Gastroesophageal sphincter (tissue), 3 donors: ENCODE measurements around the gene RSRC1.

Experiments used
- CTCF ChIP-seq, 4 experiments: fragments of 200-600 bp in 2 of 4; fragments of 450-650 bp in 2 of 4; sonication (generic) in 1 of 4; IDR thresholded peaks; one replicate each; pipeline ENCODE4 v1.5.1; 2017 to 2019; ENCODE audit warnings: antibody characterized with exemption in 4 of 4, mild to moderate bottlenecking in 2 of 4, moderate library complexity in 2 of 4
- EP300 ChIP-seq: sonication (generic); formaldehyde crosslinking; IDR thresholded peaks from one replicate; pipeline ENCODE4 v1.6.1; 2017; ENCODE audit warnings: antibody characterized with exemption, mild to moderate bottlenecking
- POLR2AphosphoS5 ChIP-seq: sonication (generic); formaldehyde crosslinking; IDR thresholded peaks from one replicate; pipeline ENCODE4 v1.6.1; 2017; ENCODE audit warnings: antibody characterized with exemption

GRCh38 chr3:158458464-158458863, 348.6 kb downstream of the RSRC1 start:
- TF ChIP-seq CTCF (IDR thresholded peaks at IDR 0.05) (no peak), POLR2AphosphoS5 (no peak), EP300 (no peak)
